ENCODE measurements around the gene SETBP1.

The SETBP1 gene

DNA sequence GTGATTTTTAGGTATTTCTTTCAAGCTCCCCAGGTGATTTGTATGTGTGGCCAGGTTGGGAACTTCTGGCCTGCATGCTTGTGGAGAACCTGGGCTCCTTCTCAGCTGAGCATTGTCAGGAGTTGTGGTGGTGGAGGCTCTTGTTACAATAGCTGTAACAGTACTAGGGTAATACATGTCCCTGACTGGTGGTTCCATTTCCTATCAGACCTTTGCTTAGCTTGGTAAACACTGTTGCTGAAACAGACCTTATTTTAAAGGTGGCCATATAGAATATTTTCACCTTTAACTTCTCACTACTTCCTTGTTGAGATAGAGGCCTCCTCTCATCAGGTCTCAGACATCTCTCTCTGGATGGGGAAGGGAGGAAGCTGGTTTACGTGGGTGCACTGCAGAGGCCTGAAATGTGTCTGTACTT, 79.2 kb downstream of the SETBP1 start:
- no peak for DNase-seq (ENCODE audit: low spot score)

GRCh38 chr18:44761812-44762211, 81.1 kb downstream of the SETBP1 start:
- no peak for DNase-seq (ENCODE audit: low spot score)

GRCh38 chr18:44763327-44763726, 82.6 kb downstream of the SETBP1 start:
- DNase-seq (ENCODE audit: low spot score): no peak

DNA sequence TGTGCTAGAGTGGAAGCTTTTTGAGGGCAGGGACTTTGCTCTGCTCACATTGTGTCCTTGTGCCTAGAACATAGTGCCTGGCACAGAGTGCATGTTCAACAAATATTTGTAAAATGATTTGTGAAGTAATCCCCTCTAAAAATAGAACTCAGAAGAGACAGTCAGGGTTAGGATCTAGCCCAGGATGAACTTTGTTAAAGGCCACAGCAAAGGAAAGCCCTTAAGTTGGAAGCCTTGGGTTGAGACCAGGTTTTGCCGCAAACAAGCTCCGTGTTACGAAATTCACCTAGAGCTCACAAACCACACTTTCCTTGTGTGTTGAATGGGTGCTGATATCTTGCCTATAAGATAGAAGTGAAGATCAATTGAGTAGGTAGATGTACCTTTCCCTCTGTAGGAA, 84.2 kb downstream of the SETBP1 start:
- no peak for DNase-seq (ENCODE audit: low spot score)

- DNase-seq (ENCODE audit: low spot score): no peak
Measured at GRCh38 chr18:44765456-44765855, 84.8 kb downstream of the SETBP1 start.

DNA sequence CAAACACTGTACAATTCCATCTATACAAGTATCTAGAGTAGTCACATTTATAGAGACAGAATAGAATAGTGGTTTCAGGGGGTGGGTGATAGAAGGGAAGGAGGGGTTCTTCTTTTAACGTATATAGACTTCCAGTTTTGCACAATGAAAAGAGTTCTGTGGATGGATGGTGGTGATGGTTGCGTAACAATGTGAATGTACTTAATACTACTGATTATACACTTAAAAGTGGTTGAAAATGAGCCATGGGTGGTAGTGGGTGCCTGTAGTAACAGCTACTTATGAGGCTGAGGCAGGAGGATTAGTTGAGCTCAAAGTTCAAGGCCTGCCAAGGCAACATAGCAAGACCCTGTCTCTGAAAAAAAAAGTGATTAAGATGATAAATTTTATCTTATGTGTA, 85.8 kb downstream of the SETBP1 start:
- no peak for DNase-seq (ENCODE audit: low spot score)

GRCh38 chr18:44767807-44768206, 87.1 kb downstream of the SETBP1 start:
- DNase-seq (ENCODE audit: low spot score): no peak

DNA sequence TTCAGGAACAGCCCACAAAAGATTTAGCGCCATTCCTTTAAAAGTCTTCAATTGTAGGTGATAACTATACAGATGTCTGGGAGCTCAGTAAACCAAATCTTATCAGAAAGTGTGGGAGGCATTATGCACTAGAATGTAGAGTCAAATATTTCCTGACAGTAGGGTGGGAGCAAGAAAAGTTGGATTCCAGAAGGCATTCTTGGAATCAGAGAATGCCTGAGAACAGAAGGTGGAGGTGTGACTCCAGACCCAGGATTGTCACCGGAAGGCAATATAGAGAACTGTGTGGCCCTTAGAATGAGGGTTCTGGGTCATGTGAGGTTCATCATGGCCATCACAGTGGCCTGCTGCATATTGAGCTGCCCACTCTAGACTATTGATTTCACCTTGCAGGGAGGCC, 90.0 kb downstream of the SETBP1 start:
- DNase-seq (ENCODE audit: low spot score): no peak

DNA sequence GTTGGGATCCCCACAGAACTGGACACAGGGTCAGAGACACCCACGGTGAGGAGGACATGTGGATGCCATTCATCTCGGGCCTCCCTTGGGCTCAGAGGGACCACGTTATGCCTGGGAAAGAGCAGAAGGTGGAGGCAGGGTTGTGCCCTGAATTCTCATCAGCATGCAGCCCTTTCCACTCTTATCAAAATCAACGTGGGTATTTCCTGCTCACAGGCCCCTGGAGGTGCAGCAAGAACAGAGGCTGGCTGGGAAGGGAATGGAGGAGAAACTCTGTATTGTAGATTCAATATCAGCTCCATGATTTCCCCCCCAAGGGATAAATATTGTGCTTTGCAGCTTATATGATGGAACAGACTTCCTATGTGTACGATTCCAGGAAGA, 90.9 kb downstream of the SETBP1 start:
- no peak for DNase-seq (ENCODE audit: low spot score)

GRCh38 chr18:44771956-44772917, 91.5 kb downstream of the SETBP1 start:
- DNase-seq (ENCODE audit: low spot score): no peak

- no peak for DNase-seq (ENCODE audit: low spot score)
Measured at GRCh38 chr18:44773640-44774155, 93.0 kb downstream of the SETBP1 start.

- no peak for DNase-seq (ENCODE audit: low spot score)
Measured at GRCh38 chr18:44774191-44774590, 93.5 kb downstream of the SETBP1 start.

DNA sequence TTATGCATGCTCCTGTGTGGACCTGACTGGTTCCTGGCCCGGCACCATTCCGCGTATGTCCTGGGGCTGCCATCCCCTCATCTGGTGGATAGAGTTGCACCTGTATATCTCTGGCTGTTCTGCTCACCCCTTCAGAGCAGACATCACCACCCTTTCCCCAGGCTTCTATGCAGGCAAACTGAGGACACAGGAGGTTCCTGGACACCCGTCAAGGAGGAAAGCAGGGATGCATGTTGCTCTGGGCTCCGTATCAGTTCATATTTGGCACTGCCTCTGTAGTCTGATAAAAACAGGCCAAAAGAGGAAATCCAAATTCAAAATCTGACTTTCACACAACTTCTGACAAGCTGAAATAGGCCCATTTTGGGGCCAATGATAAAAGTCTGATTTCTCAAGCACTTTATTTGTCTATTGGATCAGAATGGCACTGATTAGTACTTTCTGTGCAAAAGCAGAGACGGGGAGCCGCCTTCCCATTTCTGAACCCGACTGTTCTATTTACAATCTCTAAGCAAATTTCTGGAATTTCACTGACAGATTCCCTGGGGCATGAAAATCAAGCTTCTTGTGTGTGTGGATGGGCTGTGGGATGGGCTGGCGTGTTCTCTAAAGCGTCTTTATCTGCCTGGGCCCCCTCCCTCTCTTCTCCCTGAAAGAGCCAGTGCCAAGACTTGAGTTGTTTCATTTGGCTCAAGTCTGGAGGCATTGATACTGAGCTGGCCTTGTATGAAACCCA, 96.9 kb downstream of the SETBP1 start:
- DNase-seq (ENCODE audit: low spot score): no peak

- DNase-seq (ENCODE audit: low spot score): no peak
Measured at GRCh38 chr18:44778788-44779187, 98.1 kb downstream of the SETBP1 start.

- no peak for DNase-seq (ENCODE audit: low spot score)
Measured at GRCh38 chr18:44779753-44780292, 99.1 kb downstream of the SETBP1 start.

DNA sequence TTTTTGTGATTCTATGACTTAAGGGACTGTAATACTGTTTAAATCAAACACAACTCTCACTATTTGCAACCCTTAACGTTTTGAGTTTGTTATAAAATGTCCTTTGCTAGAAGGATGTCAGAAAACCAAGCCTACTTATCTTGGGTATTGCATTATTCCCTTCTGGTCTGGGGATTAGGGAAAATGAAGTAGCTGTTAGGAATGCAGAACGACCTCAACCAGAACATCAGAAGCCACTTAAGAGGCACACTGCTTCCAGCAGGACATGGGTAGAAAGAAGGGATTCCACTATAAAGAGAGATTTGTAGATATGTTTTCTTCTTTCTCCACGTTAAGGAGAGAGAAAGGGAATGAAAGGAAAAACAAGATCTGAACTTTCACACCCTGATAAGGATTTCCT, 101.2 kb downstream of the SETBP1 start:
- DNase-seq (ENCODE audit: low spot score): no peak

- DNase-seq (ENCODE audit: low spot score): no peak
Measured at GRCh38 chr18:44782617-44783016, 101.9 kb downstream of the SETBP1 start.

- DNase-seq (ENCODE audit: low spot score): no peak
Measured at GRCh38 chr18:44783371-44783770, 102.7 kb downstream of the SETBP1 start.

DNA sequence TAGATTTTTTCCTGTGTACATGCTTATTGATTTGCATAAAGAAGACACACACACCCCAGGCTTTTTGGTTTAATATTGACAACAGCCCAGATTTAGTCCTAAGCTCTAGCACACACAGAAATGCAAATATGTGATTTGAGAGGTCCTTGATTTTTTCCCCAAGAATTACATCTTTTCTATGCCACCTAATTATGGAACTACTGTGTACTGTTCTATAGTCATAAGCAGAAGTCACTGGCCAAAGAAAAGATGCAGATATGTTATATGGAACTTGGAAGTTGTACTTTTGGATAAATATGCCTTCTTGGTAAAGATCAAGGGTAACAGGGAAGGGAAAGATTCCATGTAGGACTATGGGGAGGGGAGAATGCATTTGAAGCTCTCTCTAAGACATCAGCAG, 105.6 kb downstream of the SETBP1 start:
- no peak for DNase-seq (ENCODE audit: low spot score)

DNA sequence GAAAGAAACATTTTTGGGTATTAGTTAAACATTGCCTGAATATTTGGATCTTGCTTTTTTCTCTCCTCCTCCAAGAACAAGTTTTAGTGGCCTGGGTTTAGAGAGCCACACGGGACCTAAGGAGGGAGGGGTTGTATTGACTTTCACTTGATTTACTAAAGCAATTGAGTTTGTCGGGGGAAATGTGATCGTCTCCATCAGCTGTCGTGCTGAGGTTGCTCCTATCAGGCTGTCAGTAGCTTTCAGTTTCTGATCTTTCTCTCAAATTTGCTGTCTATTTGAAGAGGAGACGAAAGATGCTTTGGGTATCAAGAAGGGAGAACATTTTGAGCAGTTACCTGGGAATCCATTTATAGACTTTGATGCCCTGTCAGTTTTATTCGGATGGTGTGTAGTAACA, 106.0 kb downstream of the SETBP1 start:
- DNase-seq (ENCODE audit: low spot score): no peak

DNA sequence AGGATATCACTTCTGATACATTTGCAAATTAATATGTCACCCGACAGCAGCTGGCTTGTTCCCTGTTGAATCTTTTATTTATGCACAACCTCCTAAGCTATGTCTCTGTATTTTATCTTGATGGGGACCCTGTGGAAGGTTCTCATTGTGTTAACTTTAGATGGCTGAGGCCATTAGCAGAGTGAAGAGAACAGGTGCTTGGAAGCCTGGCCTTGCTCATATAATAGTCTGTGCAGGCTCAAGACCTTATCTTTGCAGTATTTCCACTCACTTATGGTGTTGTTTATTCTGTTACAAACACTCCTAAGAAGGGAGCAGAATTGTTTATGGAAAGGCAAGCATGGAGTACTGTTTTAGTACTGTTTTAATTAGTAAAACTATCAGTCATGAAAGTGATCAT, 107.6 kb downstream of the SETBP1 start:
- no peak for DNase-seq (ENCODE audit: low spot score)

- no peak for DNase-seq (ENCODE audit: low spot score)
Measured at GRCh38 chr18:44789710-44790109, 109.0 kb downstream of the SETBP1 start.

DNA sequence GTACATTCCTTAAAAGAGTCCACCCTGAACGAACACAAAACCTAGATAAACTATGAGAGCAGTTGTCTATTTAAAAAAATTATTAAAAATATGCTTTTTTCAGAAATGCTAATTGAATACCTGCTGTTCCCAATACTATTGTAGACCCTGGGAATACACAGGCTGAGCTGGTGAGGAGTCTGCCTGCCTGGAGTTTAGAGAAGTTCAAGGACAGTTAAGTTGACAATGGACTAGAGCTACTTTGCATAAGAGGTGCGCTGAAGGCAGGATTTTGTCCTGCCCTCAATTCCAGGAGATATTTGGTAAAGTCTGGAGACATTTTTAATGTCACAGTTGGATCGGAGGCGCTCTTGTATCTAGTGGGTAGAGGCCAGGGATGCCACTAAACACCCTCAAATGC, 110.2 kb downstream of the SETBP1 start:
- DNase-seq (ENCODE audit: low spot score): no peak
